HAP-1 (cell line): ENCODE data around the gene PRDM11.

Experiments
- DNase-seq, 2 experiments: peaks; one replicate each; pipeline ENCODE4 v3.0.0-alpha.2; 2016 to 2020; ENCODE audit warnings: low spot score in 2 of 2
- H3K27me3 ChIP-seq: fragments of 250-450 bp; sonication (Bioruptor Pico); 2 replicates; pipeline ENCODE4 v1.5.1; 2020; ENCODE audit warnings: low read depth, mild to moderate bottlenecking, moderate library complexity
- H3K36me3 ChIP-seq: fragments of 250-450 bp; sonication (Bioruptor Pico); replicated peaks from 2 replicates; pipeline ENCODE4 v1.5.1; 2020; ENCODE audit warnings: mild to moderate bottlenecking
- H3K4me1 ChIP-seq: fragments of 250-450 bp; sonication (Bioruptor Pico); 2 replicates; pipeline ENCODE4 v1.5.1; 2020; ENCODE audit warnings: mild to moderate bottlenecking
- H3K4me3 ChIP-seq: fragments of 250-450 bp; sonication (Bioruptor Pico); 2 replicates; pipeline ENCODE4 v1.5.1; 2020; ENCODE audit warnings: mild to moderate bottlenecking, moderate library complexity
- H3K9me3 ChIP-seq: fragments of 250-450 bp; sonication (Bioruptor Pico); 2 replicates; pipeline ENCODE4 v1.5.1; 2020; ENCODE audit warnings: mild to moderate bottlenecking, moderate library complexity
- in situ Hi-C: fragments of 300-500 bp; cut with MboI; formaldehyde crosslinking; loops from 3 replicates; pipeline ENCODE4 v1.14.3; 2020; ENCODE audit warnings: low sequenced_read_pairs, inconsistent platforms, mixed read lengths

The PRDM11 gene

GRCh38 chr11:45254070-45254469, 107.6 kb downstream of the PRDM11 start:
- no peak for DNase-seq
- Histone ChIP-seq H3K4me3 (no peak overlapping the region), H3K36me3 (no peaks in the 10 kb centered on the region), H3K27me3 (no peaks in the 10 kb centered on the region), H3K4me1 (no peaks in the 10 kb centered on the region), H3K9me3 (no peaks in the 10 kb centered on the region)
- in situ Hi-C loops = no loop called here

DNA sequence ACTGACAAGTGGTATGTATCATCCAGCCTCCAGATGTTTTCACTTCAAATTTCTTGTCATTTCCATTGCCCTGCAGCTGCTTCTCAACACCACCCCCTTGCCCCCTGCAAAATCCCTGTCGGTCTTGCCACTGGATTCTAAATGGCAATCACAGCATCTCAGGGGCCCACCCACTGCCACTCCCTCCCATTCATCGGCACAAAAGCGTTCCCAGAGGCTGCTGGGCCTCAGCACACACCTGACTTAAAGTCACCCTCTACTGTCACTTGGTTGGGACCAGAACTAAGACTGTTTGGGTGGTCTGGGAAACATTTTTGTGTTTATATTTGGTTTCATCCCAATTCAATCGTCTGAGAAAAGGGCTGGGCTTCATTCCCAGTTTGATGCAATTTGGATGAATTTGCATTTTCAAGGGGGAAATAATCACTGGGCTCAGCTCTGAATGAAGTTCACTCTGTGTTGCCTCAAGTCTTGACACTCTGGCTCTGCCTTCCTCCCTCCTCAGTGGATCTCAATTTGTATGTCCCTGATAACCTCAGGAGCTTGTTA, 112.6 kb downstream of the PRDM11 start:
- Histone ChIP-seq H3K36me3 (no peaks in the 10 kb centered on the region), H3K4me1 (no peaks in the 10 kb centered on the region), H3K9me3 (no peaks in the 10 kb centered on the region), H3K27me3 (no peaks in the 10 kb centered on the region), H3K4me3 (no peak overlapping the region)
- in situ Hi-C loops = no loop called here
- DNase-seq = no peak

GRCh38 chr11:45259592-45259991, 113.2 kb downstream of the PRDM11 start:
- no peak for DNase-seq
- H3K27me3 ChIP-seq = no peaks in the 10 kb centered on the region
- no peaks in the 10 kb centered on the region for H3K9me3 ChIP-seq
- no peaks in the 10 kb centered on the region for H3K36me3 ChIP-seq
- in situ Hi-C loops = no loop called here
- no peaks in the 10 kb centered on the region for H3K4me1 ChIP-seq
- H3K4me3 ChIP-seq = no peak overlapping the region

DNA sequence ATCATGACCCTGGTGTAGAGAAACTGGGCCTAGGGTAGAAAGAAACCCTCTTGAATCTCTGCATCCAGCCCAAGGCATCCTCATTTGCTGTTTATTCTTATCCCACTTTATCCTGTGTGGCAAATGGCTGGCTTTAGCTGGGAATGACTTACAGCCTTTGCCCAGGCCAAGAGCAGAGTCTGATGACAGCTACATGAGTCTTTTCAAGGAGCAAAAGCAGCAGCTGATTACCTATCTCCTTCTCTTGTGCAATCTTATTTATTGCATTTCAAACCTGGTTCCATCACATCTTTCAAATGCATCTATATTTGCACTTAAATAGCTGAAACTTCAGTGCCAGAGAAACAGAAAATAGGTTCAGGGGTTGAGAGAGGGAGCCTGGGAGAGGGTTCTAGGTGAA, 113.6 kb downstream of the PRDM11 start:
- Histone ChIP-seq H3K27me3 (no peaks in the 10 kb centered on the region), H3K36me3 (no peaks in the 10 kb centered on the region), H3K9me3 (no peaks in the 10 kb centered on the region), H3K4me1 (no peaks in the 10 kb centered on the region), H3K4me3 (no peak overlapping the region)
- in situ Hi-C loops = no loop called here
- DNase-seq = no peak

DNA sequence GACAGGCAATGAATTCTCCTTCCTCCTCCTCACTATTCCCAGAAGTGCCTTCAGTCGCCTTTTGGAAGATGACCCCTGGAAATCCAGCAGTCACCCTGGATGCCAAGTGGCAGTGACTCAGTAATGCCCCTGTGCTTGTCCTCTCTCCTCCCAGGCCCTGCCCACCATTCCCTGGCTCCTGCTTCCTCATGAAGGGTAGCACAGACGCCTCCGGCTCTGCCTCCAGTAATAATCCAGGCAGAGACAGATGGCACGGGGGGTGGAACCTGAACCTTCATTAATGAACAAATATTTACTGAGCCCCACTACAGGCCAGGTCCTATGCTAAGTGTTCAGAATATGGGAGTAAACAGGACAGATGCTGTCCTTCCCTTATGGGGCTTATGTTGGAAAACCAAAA, 116.5 kb downstream of the PRDM11 start:
- Histone ChIP-seq H3K27me3 (no peaks in the 10 kb centered on the region), H3K4me1 (no peaks in the 10 kb centered on the region), H3K36me3 (no peaks in the 10 kb centered on the region), H3K9me3 (no peaks in the 10 kb centered on the region), H3K4me3 (no peak overlapping the region)
- no peak for DNase-seq
- in situ Hi-C loops = no loop called here

- no peaks in the 10 kb centered on the region for H3K27me3 ChIP-seq
- in situ Hi-C loops = no loop called here
- H3K36me3 ChIP-seq = no peaks in the 10 kb centered on the region
- no peaks in the 10 kb centered on the region for H3K4me1 ChIP-seq
- no peak for DNase-seq
- no peak overlapping the region for H3K4me3 ChIP-seq
- H3K9me3 ChIP-seq = no peaks in the 10 kb centered on the region
Observed at GRCh38 chr11:45263773-45264172, 117.3 kb downstream of the PRDM11 start.

DNA sequence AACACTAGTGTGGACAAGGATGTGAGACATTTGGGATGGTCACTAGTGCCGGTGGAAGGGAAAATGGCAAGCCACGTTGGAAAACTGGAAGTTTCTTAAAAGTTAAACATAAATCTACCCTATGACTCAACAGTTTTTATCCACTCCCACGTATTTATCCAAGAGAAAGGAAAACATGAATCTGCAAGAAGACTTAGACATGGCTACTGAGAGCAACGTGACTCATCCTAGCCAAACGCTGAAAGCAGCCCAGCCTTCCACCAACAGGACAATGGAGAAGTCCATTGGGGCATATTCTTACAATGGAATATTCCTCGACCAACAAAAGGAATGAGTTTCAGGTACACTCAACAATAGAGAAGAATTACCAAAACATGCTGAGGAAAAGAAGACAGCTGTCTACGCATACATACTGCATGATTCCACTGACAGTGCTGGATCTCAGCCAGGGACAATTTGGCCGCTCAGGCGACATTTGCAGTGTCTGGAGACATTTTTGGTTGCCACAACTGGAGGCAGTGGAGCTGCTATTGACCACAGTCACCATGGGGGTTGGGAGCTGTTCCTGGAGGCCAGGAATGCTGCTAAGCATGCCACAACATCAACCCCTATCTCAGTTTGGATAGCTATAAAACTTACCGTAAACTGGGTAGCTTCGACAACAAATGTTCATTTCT, 118.5 kb downstream of the PRDM11 start:
- in situ Hi-C loops = no loop called here
- no peak for DNase-seq

GRCh38 chr11:45265969-45266675, 119.7 kb downstream of the PRDM11 start:
- no peak for DNase-seq

More for the DNA sequence above, 118.5 kb downstream of the PRDM11 start:
- Histone ChIP-seq H3K4me3 (no peak overlapping the region), H3K9me3 (no peaks in the 10 kb centered on the region), H3K27me3 (no peaks in the 10 kb centered on the region), H3K36me3 (no peaks in the 10 kb centered on the region), H3K4me1 (no peaks in the 10 kb centered on the region)

DNA sequence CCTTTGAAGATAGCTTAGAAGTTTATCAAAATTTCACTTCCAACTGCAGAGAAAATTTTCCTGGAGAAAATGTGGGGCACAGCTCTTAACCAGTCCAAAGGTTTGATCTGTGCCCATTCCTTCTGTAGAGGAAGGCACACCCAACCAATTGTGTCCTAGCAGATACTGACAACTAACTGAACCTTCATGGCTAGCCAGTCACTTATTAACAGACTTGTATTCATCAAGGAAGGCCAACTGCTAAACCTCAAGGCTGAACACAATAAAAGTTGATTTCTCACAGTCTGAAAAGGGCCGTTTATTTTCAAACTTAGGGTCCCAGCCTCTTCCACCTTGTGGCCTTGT, 120.2 kb downstream of the PRDM11 start:
- DNase-seq = no peak
- H3K4me1 ChIP-seq = no peaks in the 10 kb centered on the region
- no peaks in the 10 kb centered on the region for H3K36me3 ChIP-seq
- H3K4me3 ChIP-seq = no peak overlapping the region
- in situ Hi-C loops = no loop called here
- no peaks in the 10 kb centered on the region for H3K9me3 ChIP-seq
- no peaks in the 10 kb centered on the region for H3K27me3 ChIP-seq

More at GRCh38 chr11:45265969-45266675, 119.7 kb downstream of the PRDM11 start:
- H3K4me1 ChIP-seq = no peaks in the 10 kb centered on the region
- H3K36me3 ChIP-seq = no peaks in the 10 kb centered on the region
- no peaks in the 10 kb centered on the region for H3K9me3 ChIP-seq
- H3K27me3 ChIP-seq = no peaks in the 10 kb centered on the region
- in situ Hi-C loops = no loop called here
- no peak overlapping the region for H3K4me3 ChIP-seq

- in situ Hi-C loops = no loop called here
- H3K9me3 ChIP-seq = no peaks in the 10 kb centered on the region
- no peaks in the 10 kb centered on the region for H3K36me3 ChIP-seq
- no peaks in the 10 kb centered on the region for H3K27me3 ChIP-seq
- DNase-seq = peak; percentile 4 to 66
- H3K4me1 ChIP-seq = no peaks in the 10 kb centered on the region
- no peak overlapping the region for H3K4me3 ChIP-seq
Observed at GRCh38 chr11:45267052-45267451, 120.6 kb downstream of the PRDM11 start.

GRCh38 chr11:45267652-45268299, 121.3 kb downstream of the PRDM11 start:
- no peak overlapping the region for H3K4me3 ChIP-seq
- no peaks in the 10 kb centered on the region for H3K4me1 ChIP-seq
- in situ Hi-C loops = no loop called here
- no peaks in the 10 kb centered on the region for H3K27me3 ChIP-seq
- DNase-seq = no peak
- no peaks in the 10 kb centered on the region for H3K9me3 ChIP-seq
- H3K36me3 ChIP-seq = no peaks in the 10 kb centered on the region

DNA sequence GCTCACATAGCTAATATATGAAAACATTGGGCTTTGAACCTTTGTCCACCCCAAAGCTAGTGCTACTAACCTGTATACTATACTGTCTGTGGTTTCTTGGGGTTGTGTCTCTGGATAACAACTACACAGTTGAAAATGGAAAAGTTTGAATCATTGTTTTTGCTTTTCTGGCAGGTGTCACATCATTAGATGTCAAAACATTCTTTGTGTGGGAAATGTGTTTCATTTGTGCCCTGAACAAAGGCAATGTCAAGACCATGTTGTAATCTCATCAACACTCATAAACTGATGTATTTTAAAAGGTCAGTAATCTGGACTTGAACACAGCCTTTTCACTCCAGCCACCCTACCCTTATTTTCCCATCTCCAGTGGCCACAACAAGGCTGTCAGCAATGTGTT, 123.2 kb downstream of the PRDM11 start:
- in situ Hi-C loops = no loop called here
- H3K9me3 ChIP-seq = no peaks in the 10 kb centered on the region
- no peak overlapping the region for H3K4me3 ChIP-seq
- no peaks in the 10 kb centered on the region for H3K4me1 ChIP-seq
- no peak for DNase-seq
- peaks cover 4% of the 10 kb centered on the region; the same call in 1 of the 2 replicates for H3K27me3 ChIP-seq
- no peaks in the 10 kb centered on the region for H3K36me3 ChIP-seq

DNA sequence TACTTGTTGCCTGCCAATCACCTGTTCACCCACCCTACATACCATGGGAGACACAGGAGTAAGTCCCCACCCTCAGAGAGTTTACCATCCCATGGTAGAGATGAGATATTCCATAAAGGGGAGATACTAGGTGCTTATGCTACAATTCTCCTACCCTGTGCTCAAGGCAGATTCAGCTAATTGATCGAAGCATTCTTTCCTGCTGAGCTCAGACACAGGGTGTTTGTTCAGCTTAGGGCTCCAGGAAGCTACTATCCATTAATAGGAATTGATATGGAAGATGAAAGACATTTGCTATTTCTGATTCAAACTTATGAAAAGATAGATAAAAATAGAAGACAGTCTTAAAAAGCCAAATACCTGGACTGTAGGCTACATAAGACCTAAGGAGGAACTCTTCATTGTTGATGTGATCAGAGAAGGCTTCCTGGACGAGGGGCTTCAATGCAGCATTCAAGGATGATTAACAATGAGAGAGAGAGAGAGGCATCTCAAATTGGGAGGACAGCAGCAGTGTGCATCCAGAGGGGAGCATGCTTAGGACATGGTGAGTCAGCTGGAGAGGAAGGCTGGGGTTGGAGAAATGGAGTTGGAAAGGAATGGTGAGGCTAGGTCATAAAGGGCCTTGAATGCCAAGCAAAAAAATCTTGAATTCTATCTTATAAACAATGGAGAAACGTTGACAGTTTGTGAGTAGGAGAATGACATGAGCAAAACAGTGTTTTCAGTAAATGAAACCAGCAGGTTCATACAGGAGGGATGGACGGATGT, 124.7 kb downstream of the PRDM11 start:
- peaks cover 4% of the 10 kb centered on the region; the same call in 1 of the 2 replicates for H3K27me3 ChIP-seq
- no peaks in the 10 kb centered on the region for H3K9me3 ChIP-seq

More for the DNA sequence above, 124.7 kb downstream of the PRDM11 start:
- Histone ChIP-seq H3K4me3 (no peak overlapping the region), H3K4me1 (no peaks in the 10 kb centered on the region), H3K36me3 (no peaks in the 10 kb centered on the region)
- in situ Hi-C loops = no loop called here
- no peak for DNase-seq
